Mammary epithelial cell (primary cell): ENCODE measurements around the gene SP1.

ENCODE experiments used
- EZH2 ChIP-seq: IDR thresholded peaks from 2 replicates; pipeline ENCODE4 v1.6.1; 2012; ENCODE audit warnings: low read length, inconsistent platforms, borderline replicate concordance
- TF ChIP-seq, protein P1 (sequence below), 2 donors: IDR thresholded peaks in 1 of 2; conservative IDR thresholded peaks in 1 of 2; 2 replicates each; pipeline ENCODE4 v1.5.1; 2011 to 2012; ENCODE audit warnings: inconsistent platforms in 2 of 2, low read length in 2 of 2, mild to moderate bottlenecking in 2 of 2, control low read depth in 1 of 2, low read depth in 1 of 2; ENCODE audit not compliant: insufficient read depth in 1 of 2; ENCODE audit errors: extremely low read depth in 1 of 2

DNA sequence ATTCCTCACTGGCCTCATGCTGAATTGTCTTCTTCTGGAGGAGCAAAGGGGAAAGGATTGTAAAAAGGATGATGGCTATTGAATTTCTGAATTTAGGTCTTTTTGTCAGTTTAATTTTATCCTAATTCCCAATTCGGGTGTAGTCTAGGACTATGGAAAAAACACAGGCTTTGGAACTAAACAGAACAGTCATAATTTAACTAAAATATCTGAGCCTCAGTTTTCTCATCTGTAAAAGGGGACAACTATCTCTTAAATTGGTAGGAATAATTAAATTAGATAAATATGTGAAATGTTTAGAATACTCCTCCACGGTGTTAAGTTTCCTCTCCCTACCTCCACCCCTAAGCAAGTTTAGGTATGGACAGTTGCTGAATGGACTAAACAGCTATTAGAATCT, 3.2 kb upstream of the SP1 start:
- TF ChIP-seq, protein P1, sequence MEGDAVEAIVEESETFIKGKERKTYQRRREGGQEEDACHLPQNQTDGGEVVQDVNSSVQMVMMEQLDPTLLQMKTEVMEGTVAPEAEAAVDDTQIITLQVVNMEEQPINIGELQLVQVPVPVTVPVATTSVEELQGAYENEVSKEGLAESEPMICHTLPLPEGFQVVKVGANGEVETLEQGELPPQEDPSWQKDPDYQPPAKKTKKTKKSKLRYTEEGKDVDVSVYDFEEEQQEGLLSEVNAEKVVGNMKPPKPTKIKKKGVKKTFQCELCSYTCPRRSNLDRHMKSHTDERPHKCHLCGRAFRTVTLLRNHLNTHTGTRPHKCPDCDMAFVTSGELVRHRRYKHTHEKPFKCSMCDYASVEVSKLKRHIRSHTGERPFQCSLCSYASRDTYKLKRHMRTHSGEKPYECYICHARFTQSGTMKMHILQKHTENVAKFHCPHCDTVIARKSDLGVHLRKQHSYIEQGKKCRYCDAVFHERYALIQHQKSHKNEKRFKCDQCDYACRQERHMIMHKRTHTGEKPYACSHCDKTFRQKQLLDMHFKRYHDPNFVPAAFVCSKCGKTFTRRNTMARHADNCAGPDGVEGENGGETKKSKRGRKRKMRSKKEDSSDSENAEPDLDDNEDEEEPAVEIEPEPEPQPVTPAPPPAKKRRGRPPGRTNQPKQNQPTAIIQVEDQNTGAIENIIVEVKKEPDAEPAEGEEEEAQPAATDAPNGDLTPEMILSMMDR (conservative IDR thresholded peaks at IDR 0.05 in 1 of 2, IDR thresholded peaks at IDR 0.05 in 1 of 2; ENCODE audit: extremely low read depth in 1 of 2, insufficient read depth in 1 of 2, low read depth in 1 of 2, low read length in 2 of 2), result no peak
- no peak for TF ChIP-seq EZH2
